Measurements from ENCODE around the gene ZNF652.

ZNF652 gene

DNA sequence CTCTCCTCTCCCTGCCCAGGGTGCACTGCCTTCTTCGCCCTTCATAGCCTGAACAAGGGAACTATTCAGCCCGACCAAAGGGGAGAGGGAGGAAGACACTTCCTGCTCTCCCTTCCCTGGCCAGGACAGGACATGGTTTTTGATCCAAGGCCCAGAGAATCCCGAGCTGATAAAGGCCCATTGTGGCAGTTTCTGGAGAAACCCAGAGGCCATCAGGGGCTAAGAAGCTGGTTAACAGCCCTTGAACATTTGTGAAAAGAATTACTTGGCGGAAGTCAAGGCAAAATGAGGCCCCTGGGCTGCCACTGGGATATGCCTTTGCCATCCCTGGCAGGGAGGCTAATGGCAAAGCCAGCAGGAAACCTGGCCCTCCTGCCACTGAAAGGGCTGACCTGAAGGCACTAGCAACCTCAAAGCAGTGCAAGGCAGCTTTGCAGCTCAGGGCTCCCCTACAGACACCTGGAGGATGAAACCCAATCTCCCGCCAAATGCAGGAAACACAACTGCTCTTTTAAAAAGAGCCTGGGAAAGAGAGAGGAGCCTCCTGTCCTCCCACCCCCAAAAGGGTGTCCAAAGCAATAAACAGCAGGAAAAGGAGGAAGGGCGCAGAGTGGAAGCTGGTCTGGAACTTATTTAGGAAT, 40.0 kb upstream of the ZNF652 start:
- no peak for TF ChIP-seq ZBTB7A (IDR thresholded peaks at IDR 0.05; ENCODE audit: low read depth)
- TF ChIP-seq, protein P1, sequence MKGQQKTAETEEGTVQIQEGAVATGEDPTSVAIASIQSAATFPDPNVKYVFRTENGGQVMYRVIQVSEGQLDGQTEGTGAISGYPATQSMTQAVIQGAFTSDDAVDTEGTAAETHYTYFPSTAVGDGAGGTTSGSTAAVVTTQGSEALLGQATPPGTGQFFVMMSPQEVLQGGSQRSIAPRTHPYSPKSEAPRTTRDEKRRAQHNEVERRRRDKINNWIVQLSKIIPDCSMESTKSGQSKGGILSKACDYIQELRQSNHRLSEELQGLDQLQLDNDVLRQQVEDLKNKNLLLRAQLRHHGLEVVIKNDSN (IDR thresholded peaks at IDR 0.05): no peak
- no peak for TF ChIP-seq TCF12 (IDR thresholded peaks at IDR 0.05; ENCODE audit: low read depth)
- TF ChIP-seq RAD21 (IDR thresholded peaks at IDR 0.05; ENCODE audit: low read depth): no peak
- TF ChIP-seq TEAD4 (IDR thresholded peaks at IDR 0.05): no peak
- no peak for TF ChIP-seq EGR1 (IDR thresholded peaks at IDR 0.05)
- TF ChIP-seq CEBPB (IDR thresholded peaks at IDR 0.05): no peak
- no peak for TF ChIP-seq TAF1 (IDR thresholded peaks at IDR 0.05; ENCODE audit: low read depth)
- TF ChIP-seq YY1 (IDR thresholded peaks at IDR 0.05; ENCODE audit: low read depth): no peak
- no peak for TF ChIP-seq EP300 (IDR thresholded peaks at IDR 0.05; ENCODE audit: borderline replicate concordance)
- TF ChIP-seq FOXM1 (IDR thresholded peaks at IDR 0.05; ENCODE audit: borderline replicate concordance, low read depth): no peak
- TF ChIP-seq CREB1 (IDR thresholded peaks at IDR 0.05; ENCODE audit: low read depth): no peak
- TF ChIP-seq, protein P2, sequence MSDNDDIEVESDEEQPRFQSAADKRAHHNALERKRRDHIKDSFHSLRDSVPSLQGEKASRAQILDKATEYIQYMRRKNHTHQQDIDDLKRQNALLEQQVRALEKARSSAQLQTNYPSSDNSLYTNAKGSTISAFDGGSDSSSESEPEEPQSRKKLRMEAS (IDR thresholded peaks at IDR 0.05): no peak
- no peak for TF ChIP-seq NFIC (IDR thresholded peaks at IDR 0.05)
- TF ChIP-seq, protein P3, sequence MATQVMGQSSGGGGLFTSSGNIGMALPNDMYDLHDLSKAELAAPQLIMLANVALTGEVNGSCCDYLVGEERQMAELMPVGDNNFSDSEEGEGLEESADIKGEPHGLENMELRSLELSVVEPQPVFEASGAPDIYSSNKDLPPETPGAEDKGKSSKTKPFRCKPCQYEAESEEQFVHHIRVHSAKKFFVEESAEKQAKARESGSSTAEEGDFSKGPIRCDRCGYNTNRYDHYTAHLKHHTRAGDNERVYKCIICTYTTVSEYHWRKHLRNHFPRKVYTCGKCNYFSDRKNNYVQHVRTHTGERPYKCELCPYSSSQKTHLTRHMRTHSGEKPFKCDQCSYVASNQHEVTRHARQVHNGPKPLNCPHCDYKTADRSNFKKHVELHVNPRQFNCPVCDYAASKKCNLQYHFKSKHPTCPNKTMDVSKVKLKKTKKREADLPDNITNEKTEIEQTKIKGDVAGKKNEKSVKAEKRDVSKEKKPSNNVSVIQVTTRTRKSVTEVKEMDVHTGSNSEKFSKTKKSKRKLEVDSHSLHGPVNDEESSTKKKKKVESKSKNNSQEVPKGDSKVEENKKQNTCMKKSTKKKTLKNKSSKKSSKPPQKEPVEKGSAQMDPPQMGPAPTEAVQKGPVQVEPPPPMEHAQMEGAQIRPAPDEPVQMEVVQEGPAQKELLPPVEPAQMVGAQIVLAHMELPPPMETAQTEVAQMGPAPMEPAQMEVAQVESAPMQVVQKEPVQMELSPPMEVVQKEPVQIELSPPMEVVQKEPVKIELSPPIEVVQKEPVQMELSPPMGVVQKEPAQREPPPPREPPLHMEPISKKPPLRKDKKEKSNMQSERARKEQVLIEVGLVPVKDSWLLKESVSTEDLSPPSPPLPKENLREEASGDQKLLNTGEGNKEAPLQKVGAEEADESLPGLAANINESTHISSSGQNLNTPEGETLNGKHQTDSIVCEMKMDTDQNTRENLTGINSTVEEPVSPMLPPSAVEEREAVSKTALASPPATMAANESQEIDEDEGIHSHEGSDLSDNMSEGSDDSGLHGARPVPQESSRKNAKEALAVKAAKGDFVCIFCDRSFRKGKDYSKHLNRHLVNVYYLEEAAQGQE (IDR thresholded peaks at IDR 0.05; ENCODE audit: low read depth): no peak

- TF ChIP-seq CEBPB (IDR thresholded peaks at IDR 0.05) (no peak), FOXM1 (IDR thresholded peaks at IDR 0.05; ENCODE audit: borderline replicate concordance, low read depth) (no peak), TCF12 (IDR thresholded peaks at IDR 0.05; ENCODE audit: low read depth) (no peak), YY1 (IDR thresholded peaks at IDR 0.05; ENCODE audit: low read depth) (no peak), TEAD4 (IDR thresholded peaks at IDR 0.05) (no peak), TAF1 (IDR thresholded peaks at IDR 0.05; ENCODE audit: low read depth) (no peak), ZBTB7A (IDR thresholded peaks at IDR 0.05; ENCODE audit: low read depth) (no peak), EGR1 (IDR thresholded peaks at IDR 0.05) (no peak), EP300 (IDR thresholded peaks at IDR 0.05; ENCODE audit: borderline replicate concordance) (no peak), CREB1 (IDR thresholded peaks at IDR 0.05; ENCODE audit: low read depth) (no peak), RAD21 (IDR thresholded peaks at IDR 0.05; ENCODE audit: low read depth) (no peak), NFIC (IDR thresholded peaks at IDR 0.05) (no peak)
- TF ChIP-seq, protein P1 (IDR thresholded peaks at IDR 0.05): no peak
- TF ChIP-seq, protein P2 (IDR thresholded peaks at IDR 0.05): no peak
- TF ChIP-seq, protein P3 (IDR thresholded peaks at IDR 0.05; ENCODE audit: low read depth): no peak
Measured at GRCh38 chr17:49399995-49400394, 37.9 kb upstream of the ZNF652 start.

DNA sequence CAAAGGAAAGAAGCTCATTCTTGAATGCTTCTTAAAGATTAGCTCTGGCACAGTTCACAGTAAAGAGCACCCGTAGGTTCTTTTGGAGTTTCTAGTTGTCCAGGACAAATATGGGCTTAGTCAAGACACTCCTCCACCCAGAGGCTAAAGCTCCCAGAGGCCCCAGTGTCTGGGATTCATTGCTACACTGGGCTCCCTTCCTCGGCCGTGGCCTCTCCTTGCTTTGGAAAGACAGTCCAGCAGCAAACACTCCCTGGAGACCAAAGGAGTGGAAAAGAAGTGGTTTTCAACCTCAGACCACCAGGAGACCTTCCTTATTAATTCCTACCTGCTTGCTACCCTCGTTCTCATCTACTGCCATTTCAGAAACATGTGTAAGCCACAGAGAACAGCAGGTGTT, 35.5 kb upstream of the ZNF652 start:
- TF ChIP-seq EP300 (IDR thresholded peaks at IDR 0.05; ENCODE audit: borderline replicate concordance): no peak

DNA sequence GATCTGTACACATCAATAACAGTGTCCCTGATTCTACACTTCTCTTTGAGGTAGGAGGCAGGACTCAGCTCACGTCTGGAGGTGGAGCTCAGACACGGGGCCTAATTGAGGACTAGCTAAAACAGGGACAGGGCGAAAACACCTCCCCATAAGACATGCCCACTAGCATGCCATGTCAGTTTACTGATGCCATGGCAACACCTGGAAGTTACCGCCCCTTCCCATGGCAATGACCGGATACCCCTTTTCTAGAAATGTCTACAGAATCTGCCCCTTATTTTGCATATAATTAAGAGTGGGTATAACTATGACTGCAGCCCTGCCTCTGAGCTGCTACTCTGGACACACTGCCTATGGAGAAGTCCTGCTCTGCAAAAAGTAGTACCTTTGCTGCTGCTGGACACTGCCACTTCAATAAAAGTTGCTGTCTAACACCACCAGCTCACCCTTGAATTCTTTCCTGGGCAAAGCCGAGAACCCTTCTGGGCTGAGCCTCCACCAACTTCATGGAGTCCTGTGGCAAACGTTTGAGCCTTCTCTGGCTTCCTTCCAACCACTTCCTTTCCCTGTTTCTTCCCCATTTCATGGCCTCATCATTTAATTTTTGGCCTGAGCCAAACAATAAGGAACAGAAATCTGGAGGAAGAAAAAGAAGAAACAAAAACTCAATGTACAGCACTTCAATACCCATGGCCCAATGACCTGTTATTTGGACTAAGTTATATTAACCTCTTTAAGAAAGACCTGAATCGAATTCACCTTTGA, 31.6 kb upstream of the ZNF652 start:
- no peak for TF ChIP-seq TAF1 (IDR thresholded peaks at IDR 0.05; ENCODE audit: low read depth)
- TF ChIP-seq YY1 (IDR thresholded peaks at IDR 0.05; ENCODE audit: low read depth): no peak
- TF ChIP-seq, protein P3 (IDR thresholded peaks at IDR 0.05; ENCODE audit: low read depth): no peak
- no peak for TF ChIP-seq ZBTB7A (IDR thresholded peaks at IDR 0.05; ENCODE audit: low read depth)
- no peak for TF ChIP-seq RAD21 (IDR thresholded peaks at IDR 0.05; ENCODE audit: low read depth)
- TF ChIP-seq EGR1 (IDR thresholded peaks at IDR 0.05): no peak
- no peak for TF ChIP-seq TCF12 (IDR thresholded peaks at IDR 0.05; ENCODE audit: low read depth)
- TF ChIP-seq TEAD4 (IDR thresholded peaks at IDR 0.05): no peak
- no peak for TF ChIP-seq NFIC (IDR thresholded peaks at IDR 0.05)
- no peak for TF ChIP-seq FOXM1 (IDR thresholded peaks at IDR 0.05; ENCODE audit: borderline replicate concordance, low read depth)
- no peak for TF ChIP-seq CEBPB (IDR thresholded peaks at IDR 0.05)
- TF ChIP-seq, protein P2 (IDR thresholded peaks at IDR 0.05): no peak
- no peak for TF ChIP-seq CREB1 (IDR thresholded peaks at IDR 0.05; ENCODE audit: low read depth)
- no peak for TF ChIP-seq EP300 (IDR thresholded peaks at IDR 0.05; ENCODE audit: borderline replicate concordance)
- TF ChIP-seq, protein P1 (IDR thresholded peaks at IDR 0.05): no peak
